ENCODE measurements around the gene LIN37. TPM values are rescaled to one million over a fixed set of nuclear protein-coding genes. Genes with fewer than 3 reads are reported as not detected.

LIN37 gene
- total RNA-seq, 2 experiments from 2014 or later: 13.7 to 15.9 TPM

DNA sequence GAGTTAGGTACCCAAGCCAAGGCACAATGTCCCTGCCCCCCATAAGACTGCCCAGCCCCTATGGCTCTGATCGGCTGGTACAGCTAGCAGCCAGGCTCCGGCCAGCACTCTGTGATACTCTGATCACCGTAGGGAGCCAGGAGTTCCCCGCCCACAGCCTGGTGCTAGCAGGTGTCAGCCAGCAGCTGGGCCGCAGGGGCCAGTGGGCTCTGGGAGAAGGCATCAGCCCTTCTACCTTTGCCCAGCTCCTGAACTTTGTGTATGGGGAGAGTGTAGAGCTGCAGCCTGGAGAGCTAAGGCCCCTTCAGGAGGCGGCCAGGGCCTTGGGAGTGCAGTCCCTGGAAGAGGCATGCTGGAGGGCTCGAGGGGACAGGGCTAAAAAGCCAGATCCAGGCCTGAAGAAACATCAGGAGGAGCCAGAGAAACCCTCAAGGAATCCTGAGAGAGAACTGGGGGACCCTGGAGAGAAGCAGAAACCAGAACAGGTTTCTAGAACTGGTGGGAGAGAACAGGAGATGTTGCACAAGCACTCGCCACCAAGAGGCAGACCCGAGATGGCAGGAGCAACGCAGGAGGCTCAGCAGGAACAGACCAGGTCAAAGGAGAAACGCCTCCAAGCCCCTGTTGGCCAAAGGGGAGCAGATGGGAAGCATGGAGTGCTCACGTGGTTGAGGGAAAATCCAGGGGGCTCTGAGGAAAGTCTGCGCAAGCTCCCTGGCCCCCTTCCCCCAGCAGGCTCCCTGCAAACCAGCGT is 33.6 kb upstream of the LIN37 start:
- H3K9me3 Mint-ChIP-seq: no peaks in the 10 kb centered on the region
- peaks cover 9% of the 10 kb centered on the region for H3K36me3 Mint-ChIP-seq (ENCODE audit: low read depth)
- peak overlapping the region; percentile 99 for H3K27ac Mint-ChIP-seq
- H3K27me3 Mint-ChIP-seq: no peaks in the 10 kb centered on the region
- DNase-seq: peak; percentile 38
- ChIA-PET POLR2A (interaction anchor here (0.7 to 4.3 kb wide), 2 partner anchors 12 to 299 kb away, joined by 3 to 31 read pairs; no protein-coding TSS in a partner anchor), CTCF (interaction anchor here (0.6 to 6.0 kb wide), 9 partner anchors 10 to 362 kb away, joined by 3 to 72 read pairs (median 5); partner anchors contain the start of genes LIN37, PSENEN, U2AF1L4 and ZBTB32)
- peaks cover 78% of the 10 kb centered on the region for H3K4me1 Mint-ChIP-seq
- peak overlapping the region; percentile 87 for H3K4me3 Mint-ChIP-seq

DNA sequence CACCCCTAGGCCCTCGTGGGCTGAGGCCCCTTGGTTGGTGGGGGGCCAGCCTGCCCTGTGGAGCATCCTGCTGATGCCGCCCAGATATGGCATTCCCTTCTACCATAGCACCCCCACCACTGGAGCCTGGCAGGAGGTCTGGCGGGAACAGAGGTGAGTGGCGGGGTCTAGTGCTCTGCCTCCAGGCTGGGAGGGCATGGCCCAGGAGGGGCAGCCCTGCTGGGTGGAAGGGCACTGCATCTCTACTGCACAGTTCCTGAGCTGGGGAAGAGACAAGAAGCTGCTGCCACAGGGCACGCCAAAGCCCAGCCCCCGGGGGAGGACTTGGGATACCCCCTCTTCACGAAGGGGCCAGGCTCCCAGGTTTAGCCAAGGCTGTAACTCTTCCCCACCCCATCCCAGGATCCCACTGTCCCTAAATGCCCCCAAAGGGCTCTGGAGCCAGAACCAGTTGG is 33.0 kb upstream of the LIN37 start:
- no peaks in the 10 kb centered on the region for H3K9me3 Mint-ChIP-seq
- peak overlapping the region; percentile 87 for H3K4me3 Mint-ChIP-seq
- ChIA-PET CTCF (interaction anchor here (0.6 to 6.0 kb wide), 8 partner anchors 10 to 362 kb away, joined by 3 to 72 read pairs (median 4); partner anchors contain the start of genes LIN37 and ZBTB32), POLR2A (interaction anchor here (0.6 kb wide), 1 partner anchor 33 kb away, joined by 3 read pairs; the partner anchor contains the start of gene LIN37)
- peaks cover 77% of the 10 kb centered on the region for H3K4me1 Mint-ChIP-seq
- H3K27me3 Mint-ChIP-seq: no peaks in the 10 kb centered on the region
- peak overlapping the region; percentile 94 for H3K27ac Mint-ChIP-seq
- DNase-seq: no peak
- H3K36me3 Mint-ChIP-seq (ENCODE audit: low read depth): peaks cover 12% of the 10 kb centered on the region

DNA sequence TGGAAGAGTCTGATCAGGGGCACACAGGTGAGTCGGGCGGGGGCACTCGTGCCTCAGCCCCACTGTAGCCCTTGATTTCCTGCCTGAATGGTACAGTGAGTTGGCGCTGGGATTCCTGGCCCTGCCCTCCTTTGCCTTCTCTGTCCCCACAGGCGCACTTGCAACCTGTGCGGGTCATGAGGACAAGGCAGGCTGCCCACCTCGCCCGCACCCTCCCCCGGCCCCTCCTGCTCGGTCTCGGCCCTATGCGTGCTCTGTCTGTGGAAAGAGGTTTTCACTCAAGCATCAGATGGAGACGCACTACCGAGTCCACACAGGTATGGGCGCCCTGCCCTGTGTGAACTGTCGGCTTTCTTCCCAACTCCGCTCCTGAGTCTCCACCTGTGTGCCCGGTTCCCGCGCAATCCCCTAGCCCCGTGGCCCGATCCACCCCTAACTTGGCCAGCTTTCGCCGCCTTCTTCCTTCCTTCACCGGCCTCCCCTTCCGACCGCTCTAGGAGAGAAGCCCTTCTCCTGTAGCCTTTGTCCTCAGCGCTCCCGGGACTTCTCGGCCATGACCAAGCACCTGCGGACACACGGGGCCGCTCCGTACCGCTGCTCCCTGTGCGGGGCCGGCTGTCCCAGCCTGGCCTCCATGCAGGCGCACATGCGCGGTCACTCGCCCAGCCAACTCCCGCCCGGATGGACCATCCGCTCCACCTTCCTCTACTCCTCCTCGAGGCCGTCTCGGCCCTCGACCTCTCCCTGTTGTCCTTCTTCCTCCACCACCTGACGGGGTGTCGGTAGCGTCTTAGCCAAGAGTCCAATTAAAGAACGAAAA is 32.2 kb upstream of the LIN37 start:
- Mint-ChIP-seq H3K9me3 (no peaks in the 10 kb centered on the region), H3K27me3 (no peaks in the 10 kb centered on the region), H3K4me1 (peaks cover 69% of the 10 kb centered on the region), H3K4me3 (peak overlapping the region; percentile 87), H3K27ac (peak overlapping the region; percentile 94), H3K36me3 (ENCODE audit: low read depth) (peaks cover 15% of the 10 kb centered on the region)
- ChIA-PET POLR2A (interaction anchor here (0.6 kb wide), 1 partner anchor 32 kb away, joined by 3 read pairs; the partner anchor contains the start of gene LIN37), CTCF (interaction anchor here (0.6 to 6.0 kb wide), 5 partner anchors 14 to 167 kb away, joined by 3 to 72 read pairs (median 4); partner anchors contain the start of gene LIN37)
- no peak for DNase-seq

DNA sequence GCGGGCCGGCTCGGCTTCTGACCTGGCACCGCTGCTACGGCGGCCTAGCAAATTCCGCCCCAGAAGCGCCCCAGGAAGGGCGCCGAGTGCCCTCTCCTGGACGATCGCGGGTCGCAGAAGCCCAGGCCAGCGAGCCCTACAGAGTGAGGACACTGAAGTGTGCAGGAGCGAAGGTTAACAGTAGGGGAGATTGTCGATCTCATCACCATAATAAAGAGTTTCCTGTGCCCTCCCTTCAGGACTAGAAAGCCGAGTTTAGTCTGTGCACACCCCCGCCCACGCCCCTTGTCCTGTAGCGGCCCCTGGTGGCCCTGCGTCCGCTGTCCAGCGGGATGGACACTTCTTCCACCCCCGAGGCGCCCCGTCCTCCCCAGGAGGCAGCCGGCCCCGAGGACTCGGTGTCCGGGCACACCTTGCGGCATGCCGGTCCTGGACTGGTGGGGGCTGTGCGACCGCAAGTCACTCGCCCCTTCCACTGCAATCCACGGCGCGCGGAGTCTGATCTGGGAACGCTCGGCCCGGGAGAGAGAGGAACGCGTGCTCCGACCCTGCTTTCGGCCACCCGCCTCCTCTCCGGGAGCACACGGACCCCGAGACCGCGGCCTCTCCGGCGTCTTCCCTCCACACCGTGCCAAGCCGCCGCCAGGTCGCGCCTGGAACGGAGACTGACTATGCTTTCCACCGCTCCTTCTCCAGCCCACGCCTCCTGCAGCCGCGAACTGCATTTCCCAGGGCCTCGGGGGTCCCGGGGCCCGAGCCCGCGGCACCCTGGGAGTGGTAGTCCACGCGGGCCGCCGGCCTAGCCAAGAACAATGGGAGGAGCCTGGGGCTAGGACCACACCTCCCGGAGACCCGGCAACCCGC is 31.3 kb upstream of the LIN37 start:
- no peaks in the 10 kb centered on the region for H3K9me3 Mint-ChIP-seq
- H3K27ac Mint-ChIP-seq: peak overlapping the region; percentile 94
- ChIA-PET CTCF (interaction anchor here (1.8 to 6.0 kb wide), 3 partner anchors 15 to 31 kb away, joined by 4 to 72 read pairs (median 12); partner anchors contain the start of gene LIN37), POLR2A (no interaction called here)
- no peaks in the 10 kb centered on the region for H3K27me3 Mint-ChIP-seq
- peak; percentile 97 for DNase-seq
- H3K36me3 Mint-ChIP-seq (ENCODE audit: low read depth): peaks cover 17% of the 10 kb centered on the region
- peaks cover 66% of the 10 kb centered on the region for H3K4me1 Mint-ChIP-seq
- H3K4me3 Mint-ChIP-seq: peak overlapping the region; percentile 87

DNA sequence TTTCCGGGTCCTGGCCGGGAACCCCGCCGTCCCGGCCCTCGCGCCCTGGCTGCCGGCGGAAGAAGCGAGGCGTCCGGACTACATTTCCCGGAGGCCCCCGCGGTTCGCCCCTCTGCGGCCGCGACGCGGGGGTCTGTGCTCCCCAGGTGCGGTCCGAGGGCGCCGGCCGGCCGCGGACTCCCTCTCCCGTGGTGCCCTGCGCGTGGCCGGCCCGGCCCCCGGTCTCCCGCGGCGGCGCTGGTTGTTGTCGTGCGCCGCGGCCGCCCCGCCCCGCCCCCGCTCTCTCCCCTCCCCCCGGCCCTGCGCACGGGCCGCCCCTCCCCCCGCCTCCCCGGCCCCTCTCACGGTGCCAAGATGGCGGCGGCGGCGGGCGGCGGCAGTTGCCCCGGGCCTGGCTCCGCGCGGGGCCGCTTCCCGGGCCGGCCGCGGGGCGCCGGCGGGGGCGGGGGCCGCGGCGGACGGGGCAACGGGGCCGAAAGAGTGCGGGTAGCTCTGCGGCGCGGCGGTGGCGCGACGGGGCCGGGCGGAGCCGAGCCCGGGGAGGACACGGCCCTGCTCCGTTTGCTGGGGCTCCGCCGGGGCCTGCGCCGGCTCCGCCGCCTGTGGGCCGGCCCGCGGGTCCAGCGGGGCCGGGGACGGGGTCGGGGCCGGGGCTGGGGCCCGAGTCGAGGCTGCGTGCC is 30.6 kb upstream of the LIN37 start, which contains the start of gene KMT2B:
Gene KMT2B, plus strand, starts transcription at position 339 of the 680 bp plus-strand sequence. Its CDS starts 16 bp downstream, at position 355.
- Mint-ChIP-seq H3K36me3 (ENCODE audit: low read depth) (peaks cover 24% of the 10 kb centered on the region), H3K27ac (peak within 1 kb of the TSS; percentile 94), H3K27me3 (no peaks in the 10 kb centered on the region), H3K9me3 (no peaks in the 10 kb centered on the region), H3K4me3 (peak within 1 kb of the TSS; percentile 87), H3K4me1 (peaks cover 59% of the 10 kb centered on the region)
- ChIA-PET POLR2A (no interaction called here), CTCF (interaction anchor here (0.9 to 1.1 kb wide), 2 partner anchors 23 kb away, joined by 4 to 5 read pairs; no protein-coding TSS in a partner anchor)
- DNase-seq: no peak

DNA sequence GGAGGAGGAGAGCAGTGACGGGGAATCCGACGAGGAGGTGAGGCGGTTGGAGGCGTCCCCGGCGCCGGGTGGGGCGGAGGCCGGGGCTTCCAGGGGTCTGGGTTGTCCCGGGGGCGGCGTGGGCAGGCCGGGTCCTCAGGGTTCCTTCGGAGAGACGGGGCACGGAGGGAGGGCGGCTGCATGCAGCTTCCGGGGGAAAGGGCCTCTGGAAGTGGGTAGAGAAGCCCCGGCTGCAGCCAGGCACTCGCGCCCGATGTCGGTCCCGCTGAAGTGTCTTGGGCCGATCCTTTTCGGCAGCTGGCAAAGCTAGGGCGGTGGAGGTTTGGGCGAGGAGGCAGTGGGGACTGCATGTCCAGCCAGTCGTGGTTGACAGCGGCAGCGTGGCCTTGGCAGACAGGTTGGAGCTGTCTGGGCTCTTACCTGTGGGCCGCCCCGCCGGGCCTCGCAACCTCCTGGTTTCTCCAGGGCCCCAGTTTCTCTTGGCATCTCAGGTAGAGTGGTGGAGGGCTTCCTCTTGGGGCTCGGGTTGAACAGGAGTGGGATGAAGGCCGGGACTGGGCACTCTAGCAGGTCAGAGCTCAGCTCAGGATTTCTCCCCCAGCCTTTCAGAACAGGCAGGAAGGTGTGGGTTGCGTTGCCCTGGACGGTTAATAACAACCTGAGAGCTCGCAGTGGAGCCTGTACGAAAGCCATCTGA is 29.9 kb upstream of the LIN37 start:
- peaks cover 28% of the 10 kb centered on the region for H3K36me3 Mint-ChIP-seq (ENCODE audit: low read depth)
- peak; percentile 54 for DNase-seq
- ChIA-PET POLR2A (interaction anchor here (0.7 kb wide), 1 partner anchor 101 kb away, joined by 3 read pairs; no protein-coding TSS in a partner anchor), CTCF (interaction anchor here (0.8 to 1.1 kb wide), 4 partner anchors 12 to 24 kb away, joined by 3 to 5 read pairs (median 4); no protein-coding TSS in a partner anchor)
- peak overlapping the region; percentile 87 for H3K4me3 Mint-ChIP-seq
- peaks cover 52% of the 10 kb centered on the region for H3K4me1 Mint-ChIP-seq
- no peaks in the 10 kb centered on the region for H3K27me3 Mint-ChIP-seq
- H3K27ac Mint-ChIP-seq: peak overlapping the region; percentile 85
- H3K9me3 Mint-ChIP-seq: no peaks in the 10 kb centered on the region

DNA sequence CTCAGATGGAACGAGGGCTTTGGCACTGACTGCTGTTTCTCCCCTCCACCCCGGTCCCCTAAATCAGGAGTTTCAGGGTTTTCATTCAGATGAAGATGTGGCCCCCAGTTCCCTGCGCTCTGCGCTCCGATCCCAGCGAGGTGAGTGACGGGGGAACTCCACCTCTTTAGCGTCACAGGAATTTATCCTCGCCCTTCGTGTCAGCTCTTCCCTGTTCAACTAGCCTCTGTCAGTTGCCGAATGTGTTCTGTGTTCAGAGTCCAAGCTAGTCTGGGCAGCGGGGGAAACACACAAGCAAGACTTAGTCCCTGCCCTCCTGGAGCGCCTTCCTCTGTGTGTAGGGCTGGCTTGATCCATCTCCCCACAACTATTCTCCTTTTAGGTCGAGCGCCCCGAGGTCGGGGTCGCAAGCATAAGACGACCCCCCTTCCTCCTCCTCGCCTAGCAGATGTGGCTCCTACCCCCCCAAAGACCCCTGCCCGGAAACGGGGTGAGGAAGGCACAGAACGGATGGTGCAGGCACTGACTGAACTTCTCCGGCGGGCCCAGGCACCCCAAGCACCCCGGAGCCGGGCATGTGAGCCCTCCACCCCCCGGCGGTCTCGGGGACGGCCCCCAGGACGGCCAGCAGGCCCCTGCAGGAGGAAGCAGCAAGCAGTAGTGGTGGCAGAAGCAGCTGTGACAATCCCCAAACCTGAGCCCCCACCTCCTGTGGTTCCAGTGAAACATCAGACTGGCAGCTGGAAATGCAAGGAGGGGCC is 28.8 kb upstream of the LIN37 start:
- H3K4me3 Mint-ChIP-seq: peak overlapping the region; percentile 87
- H3K4me1 Mint-ChIP-seq: peaks cover 41% of the 10 kb centered on the region
- no peak for DNase-seq
- CTCF ChIA-PET: interaction anchor here (1.1 kb wide), 1 partner anchor 17 kb away, joined by 4 read pairs; no protein-coding TSS in a partner anchor
- H3K36me3 Mint-ChIP-seq (ENCODE audit: low read depth): peaks cover 34% of the 10 kb centered on the region
- POLR2A ChIA-PET: no interaction called here
- no peaks in the 10 kb centered on the region for H3K27me3 Mint-ChIP-seq
- peak overlapping the region; percentile 85 for H3K27ac Mint-ChIP-seq
- no peaks in the 10 kb centered on the region for H3K9me3 Mint-ChIP-seq

DNA sequence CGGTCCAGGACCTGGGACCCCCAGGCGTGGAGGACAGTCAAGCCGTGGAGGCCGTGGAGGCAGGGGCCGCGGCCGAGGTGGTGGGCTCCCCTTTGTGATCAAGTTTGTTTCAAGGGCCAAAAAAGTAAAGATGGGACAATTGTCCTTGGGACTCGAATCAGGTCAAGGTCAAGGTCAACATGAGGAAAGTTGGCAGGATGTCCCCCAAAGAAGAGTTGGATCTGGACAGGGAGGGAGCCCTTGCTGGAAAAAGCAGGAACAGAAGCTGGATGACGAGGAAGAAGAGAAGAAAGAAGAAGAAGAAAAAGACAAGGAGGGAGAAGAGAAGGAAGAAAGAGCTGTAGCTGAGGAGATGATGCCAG is 28.2 kb upstream of the LIN37 start:
- no peak for DNase-seq
- H3K27ac Mint-ChIP-seq: peak overlapping the region; percentile 50
- H3K9me3 Mint-ChIP-seq: no peaks in the 10 kb centered on the region
- peaks cover 35% of the 10 kb centered on the region for H3K4me1 Mint-ChIP-seq
- ChIA-PET CTCF (no interaction called here), POLR2A (no interaction called here)
- H3K4me3 Mint-ChIP-seq: no peak overlapping the region
- H3K36me3 Mint-ChIP-seq (ENCODE audit: low read depth): peaks cover 38% of the 10 kb centered on the region
- H3K27me3 Mint-ChIP-seq: no peaks in the 10 kb centered on the region

DNA sequence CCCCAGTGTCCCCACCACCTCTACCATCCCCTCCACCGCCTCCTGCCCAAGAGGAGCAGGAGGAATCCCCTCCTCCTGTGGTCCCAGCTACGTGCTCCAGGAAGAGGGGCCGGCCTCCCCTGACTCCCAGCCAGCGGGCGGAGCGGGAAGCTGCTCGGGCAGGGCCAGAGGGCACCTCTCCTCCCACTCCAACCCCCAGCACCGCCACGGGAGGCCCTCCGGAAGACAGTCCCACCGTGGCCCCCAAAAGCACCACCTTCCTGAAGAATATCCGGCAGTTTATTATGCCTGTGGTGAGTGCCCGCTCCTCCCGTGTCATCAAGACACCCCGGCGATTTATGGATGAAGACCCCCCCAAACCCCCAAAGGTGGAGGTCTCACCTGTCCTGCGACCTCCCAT is 27.7 kb upstream of the LIN37 start:
- Mint-ChIP-seq H3K36me3 (ENCODE audit: low read depth) (peaks cover 43% of the 10 kb centered on the region), H3K27ac (no peak overlapping the region), H3K9me3 (no peaks in the 10 kb centered on the region), H3K27me3 (no peaks in the 10 kb centered on the region), H3K4me1 (peaks cover 30% of the 10 kb centered on the region), H3K4me3 (no peak overlapping the region)
- ChIA-PET POLR2A (no interaction called here), CTCF (interaction anchor here (0.8 kb wide), 1 partner anchor 19 kb away, joined by 3 read pairs; no protein-coding TSS in a partner anchor)
- DNase-seq: no peak

DNA sequence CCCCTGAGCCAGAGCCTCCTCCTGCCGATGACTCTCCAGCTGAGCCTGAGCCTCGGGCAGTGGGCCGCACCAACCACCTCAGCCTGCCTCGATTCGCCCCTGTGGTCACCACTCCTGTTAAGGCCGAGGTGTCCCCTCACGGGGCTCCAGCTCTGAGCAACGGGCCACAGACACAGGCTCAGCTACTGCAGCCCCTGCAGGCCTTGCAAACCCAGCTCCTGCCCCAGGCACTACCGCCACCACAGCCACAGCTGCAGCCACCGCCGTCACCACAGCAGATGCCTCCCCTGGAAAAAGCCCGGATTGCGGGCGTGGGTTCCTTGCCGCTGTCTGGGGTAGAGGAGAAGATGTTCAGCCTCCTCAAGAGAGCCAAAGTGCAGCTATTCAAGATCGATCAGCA is 27.0 kb upstream of the LIN37 start:
- Mint-ChIP-seq H3K27ac (peak overlapping the region; percentile 19), H3K4me3 (no peak overlapping the region), H3K4me1 (peaks cover 23% of the 10 kb centered on the region), H3K9me3 (no peaks in the 10 kb centered on the region), H3K36me3 (ENCODE audit: low read depth) (peaks cover 50% of the 10 kb centered on the region), H3K27me3 (no peaks in the 10 kb centered on the region)
- DNase-seq: no peak
- CTCF ChIA-PET: interaction anchor here (0.7 to 0.8 kb wide), 2 partner anchors 18 to 19 kb away, joined by 3 to 4 read pairs; no protein-coding TSS in a partner anchor
- POLR2A ChIA-PET: no interaction called here

Data from activated CD4-positive, alpha-beta T cell treated with anti-CD3 and anti-CD28 coated beads, Interleukin-2, amount 10 ng/mL, durations not matched to agents 7 days and 5 days (primary cell).